CD4-positive, alpha-beta T cell (primary cell): ENCODE results near the gene HIPK3. TPM values are rescaled to one million over a fixed set of nuclear protein-coding genes. Genes with fewer than 3 reads are reported as not detected.

Experiments
- ATAC-seq: fragments of 200-7000 bp; cut with Tn5 transposase; one replicate; pipeline ENCODE4 v1.10.0; 2022; ENCODE audit warnings: mild to moderate bottlenecking; ENCODE audit not compliant: poor library complexity
- CTCF ChIA-PET: fragments of 350-600 bp; sonication (Branson Sonifier 250); formaldehyde crosslinking; loops from one replicate; lab custom pipeline; 2021; ENCODE audit warnings: antibody characterized with exemption, inconsistent platforms; lab: Charles Lee
- POLR2A ChIA-PET: fragments of 350-600 bp; sonication (Branson Sonifier 250); formaldehyde crosslinking; loops from one replicate; lab custom pipeline; 2021; ENCODE audit warnings: antibody characterized with exemption, inconsistent platforms; lab: Charles Lee
- DNase-seq, 14 experiments: peaks; one replicate each; pipeline ENCODE4 v3.0.0-alpha.2; 2013 to 2020; ENCODE audit warnings: mixed read lengths in 2 of 14
- H3K27ac ChIP-seq, 2 donors: one replicate each; pipeline versions ENCODE4 v1.5.1 to v1.7.0; 2013; ENCODE audit warnings: low read length in 2 of 2, low read depth in 1 of 2, mild to moderate bottlenecking in 1 of 2
- H3K27me3 ChIP-seq, 2 experiments: 1 replicate in 1 of 2; 2 replicates in 1 of 2; pipeline versions ENCODE4 v1.6.1 to v1.7.0; 2013; ENCODE audit warnings: low read length in 2 of 2, control low read depth in 1 of 2, mild to moderate bottlenecking in 1 of 2, moderate library complexity in 1 of 2; ENCODE audit not compliant: insufficient read depth in 2 of 2, control insufficient read depth in 1 of 2
- H3K36me3 ChIP-seq: one replicate; pipeline ENCODE4 v1.6.1; 2013; ENCODE audit warnings: low read length, control low read depth; ENCODE audit not compliant: insufficient read depth
- H3K4me1 ChIP-seq: one replicate; pipeline ENCODE4 v1.6.1; 2013; ENCODE audit warnings: low read length, control low read depth; ENCODE audit not compliant: insufficient read depth
- H3K4me3 ChIP-seq: one replicate; pipeline ENCODE4 v1.5.1; 2013; ENCODE audit warnings: mild to moderate bottlenecking, low read length, moderate library complexity
- H3K9me3 ChIP-seq, 2 experiments: 1 replicate in 1 of 2; 2 replicates in 1 of 2; pipeline versions ENCODE4 v1.6.1 to v1.7.0; 2013; ENCODE audit warnings: low read length in 2 of 2, mild to moderate bottlenecking in 2 of 2, control low read depth in 1 of 2, moderate library complexity in 1 of 2; ENCODE audit not compliant: control insufficient read depth in 1 of 2, insufficient read depth in 1 of 2
- H3K27ac Mint-ChIP-seq: one replicate; pipeline ENCODE4 v1.8.0; 2020; ENCODE audit warnings: mixed read lengths
- H3K27me3 Mint-ChIP-seq: one replicate; pipeline ENCODE4 v1.8.0; 2021; ENCODE audit warnings: mixed read lengths
- H3K36me3 Mint-ChIP-seq: one replicate; pipeline ENCODE4 v1.8.0; 2021; ENCODE audit warnings: low read depth, mixed read lengths
- H3K4me1 Mint-ChIP-seq: one replicate; pipeline ENCODE4 v1.8.0; 2021; ENCODE audit warnings: low read depth, mixed read lengths
- H3K4me3 Mint-ChIP-seq: one replicate; pipeline ENCODE4 v1.8.0; 2020; ENCODE audit warnings: mild to moderate bottlenecking, mixed read lengths
- H3K9me3 Mint-ChIP-seq: one replicate; pipeline ENCODE4 v1.8.0; 2020; ENCODE audit warnings: mixed read lengths
- intact Hi-C, 2 experiments: fragments of 100-400 bp; cut with DNase I in 1 of 2; cut with micrococcal nuclease in 1 of 2; formaldehyde crosslinking; loops; one replicate each; pipeline versions ENCODE4 v1.15.1 to v1.9.0; 2023 to 2025; cut with DNase I, micrococcal nuclease
- total RNA-seq, 174 experiments: library from RNA in 2 of 174; stranded (reverse) in 2 of 174; gene quantifications; one replicate each; pipeline ENCODE4 v1.2.3 and lab custom pipeline; 2021 to 2026
- TF ChIP-seq, protein P1 (sequence below): fragments of 200-600 bp; IDR thresholded peaks from one replicate; pipeline ENCODE4 v1.8.0; 2022; ENCODE audit warnings: antibody characterized with exemption, mild to moderate bottlenecking

Gene HIPK3
- total RNA-seq, 2 experiments from 2014 or later, result 38.1 to 38.9 TPM

DNA sequence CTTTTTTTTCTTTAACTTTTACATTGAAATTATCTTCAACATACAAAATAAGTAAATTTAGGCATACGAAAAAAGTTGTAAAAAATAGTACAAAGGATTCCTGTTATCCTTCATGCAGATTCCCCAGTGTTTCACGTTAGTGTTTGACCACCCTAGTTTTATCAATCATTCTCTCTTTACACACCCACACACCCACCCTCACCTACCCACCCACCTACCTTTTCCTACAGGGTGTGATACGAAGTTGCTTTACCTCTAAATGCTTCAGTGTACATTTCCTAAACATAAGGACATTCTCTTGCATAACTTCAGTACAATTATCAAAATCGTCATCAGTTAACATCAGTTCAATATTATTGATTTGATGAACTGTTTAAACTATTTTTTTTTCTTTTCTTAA is 37.0 kb downstream of the HIPK3 start:
- H3K36me3 Mint-ChIP-seq, result peaks cover 53% of the 10 kb centered on the region
- peaks cover 52% of the 10 kb centered on the region for H3K4me1 Mint-ChIP-seq
- H3K9me3 ChIP-seq, result no peaks in the 10 kb centered on the region
- no peak overlapping the region for H3K27ac Mint-ChIP-seq
- CTCF ChIA-PET, result interaction anchor here (0.7 kb wide), 1 partner anchor 13 kb away, joined by 5 read pairs; no protein-coding TSS in a partner anchor
- H3K4me1 ChIP-seq, result no peaks in the 10 kb centered on the region
- no peak overlapping the region for H3K4me3 ChIP-seq
- H3K27ac ChIP-seq, result no peak overlapping the region
- intact Hi-C loops, result no loop called here
- no peak overlapping the region for H3K4me3 Mint-ChIP-seq
- H3K27me3 Mint-ChIP-seq, result no peaks in the 10 kb centered on the region
- no peaks in the 10 kb centered on the region for H3K9me3 Mint-ChIP-seq
- peaks cover 4% of the 10 kb centered on the region for H3K36me3 ChIP-seq
- DNase-seq (no peak), ATAC-seq (no peak)
- POLR2A ChIA-PET, result no interaction called here
- TF ChIP-seq, protein P1, sequence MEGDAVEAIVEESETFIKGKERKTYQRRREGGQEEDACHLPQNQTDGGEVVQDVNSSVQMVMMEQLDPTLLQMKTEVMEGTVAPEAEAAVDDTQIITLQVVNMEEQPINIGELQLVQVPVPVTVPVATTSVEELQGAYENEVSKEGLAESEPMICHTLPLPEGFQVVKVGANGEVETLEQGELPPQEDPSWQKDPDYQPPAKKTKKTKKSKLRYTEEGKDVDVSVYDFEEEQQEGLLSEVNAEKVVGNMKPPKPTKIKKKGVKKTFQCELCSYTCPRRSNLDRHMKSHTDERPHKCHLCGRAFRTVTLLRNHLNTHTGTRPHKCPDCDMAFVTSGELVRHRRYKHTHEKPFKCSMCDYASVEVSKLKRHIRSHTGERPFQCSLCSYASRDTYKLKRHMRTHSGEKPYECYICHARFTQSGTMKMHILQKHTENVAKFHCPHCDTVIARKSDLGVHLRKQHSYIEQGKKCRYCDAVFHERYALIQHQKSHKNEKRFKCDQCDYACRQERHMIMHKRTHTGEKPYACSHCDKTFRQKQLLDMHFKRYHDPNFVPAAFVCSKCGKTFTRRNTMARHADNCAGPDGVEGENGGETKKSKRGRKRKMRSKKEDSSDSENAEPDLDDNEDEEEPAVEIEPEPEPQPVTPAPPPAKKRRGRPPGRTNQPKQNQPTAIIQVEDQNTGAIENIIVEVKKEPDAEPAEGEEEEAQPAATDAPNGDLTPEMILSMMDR, result no peak
- no peaks in the 10 kb centered on the region for H3K27me3 ChIP-seq

DNA sequence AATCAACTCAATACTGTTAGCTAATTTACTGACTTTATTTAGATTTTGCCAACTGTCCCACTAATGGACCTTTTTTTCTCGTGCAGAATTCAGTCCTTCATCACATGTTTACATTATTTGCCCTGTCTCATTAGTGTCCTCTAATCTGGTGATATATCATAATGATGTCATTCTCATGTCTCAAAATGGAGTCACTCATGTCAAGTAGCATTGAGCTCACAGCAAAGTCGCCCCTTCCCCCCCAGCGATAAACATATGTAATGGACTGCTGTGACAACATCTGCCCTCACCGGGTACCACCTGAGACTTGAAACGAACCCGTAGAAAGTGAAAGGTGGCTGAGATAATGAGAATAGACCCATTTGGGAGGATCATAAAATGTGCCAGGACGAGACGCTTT is 37.6 kb downstream of the HIPK3 start:
- intact Hi-C loops, result no loop called here
- Histone ChIP-seq H3K27me3 (no peaks in the 10 kb centered on the region), H3K4me1 (no peaks in the 10 kb centered on the region), H3K36me3 (peaks cover 4% of the 10 kb centered on the region), H3K9me3 (no peaks in the 10 kb centered on the region), H3K4me3 (no peak overlapping the region), H3K27ac (no peak overlapping the region)
- H3K27ac Mint-ChIP-seq, result no peak overlapping the region
- TF ChIP-seq, protein P1, result no peak
- POLR2A ChIA-PET, result no interaction called here
- CTCF ChIA-PET, result interaction anchor here (0.7 kb wide), 1 partner anchor 14 kb away, joined by 5 read pairs; no protein-coding TSS in a partner anchor
- no peak for ATAC-seq
- peaks cover 56% of the 10 kb centered on the region for H3K36me3 Mint-ChIP-seq
- H3K4me3 Mint-ChIP-seq, result no peak overlapping the region
- DNase-seq, result no peak
- H3K27me3 Mint-ChIP-seq, result no peaks in the 10 kb centered on the region
- peaks cover 48% of the 10 kb centered on the region for H3K4me1 Mint-ChIP-seq
- H3K9me3 Mint-ChIP-seq, result no peaks in the 10 kb centered on the region

DNA sequence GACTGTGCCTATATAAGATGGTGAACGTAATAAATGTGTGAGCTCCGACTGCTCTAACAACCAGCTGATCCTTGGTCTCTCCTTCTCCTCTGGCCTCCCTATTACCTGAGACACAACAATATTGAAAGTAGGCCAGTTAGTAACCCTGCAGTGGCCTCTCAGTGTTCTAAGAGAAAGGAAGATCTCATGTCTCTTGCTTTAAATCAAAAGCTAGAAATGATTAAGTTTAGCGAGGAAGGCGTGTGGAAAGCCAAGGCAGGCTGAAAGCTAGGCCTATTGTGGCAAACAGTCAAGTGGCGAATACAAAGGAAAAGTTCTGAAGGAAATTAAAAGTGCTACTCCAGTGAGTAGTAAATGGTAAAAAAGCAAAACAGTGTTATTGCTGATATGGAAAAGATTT is 39.5 kb downstream of the HIPK3 start:
- Mint-ChIP-seq H3K27me3 (no peaks in the 10 kb centered on the region), H3K4me1 (peaks cover 54% of the 10 kb centered on the region), H3K36me3 (peaks cover 64% of the 10 kb centered on the region), H3K27ac (no peak overlapping the region), H3K9me3 (no peaks in the 10 kb centered on the region), H3K4me3 (no peak overlapping the region)
- Histone ChIP-seq H3K27ac (no peak overlapping the region), H3K9me3 (no peaks in the 10 kb centered on the region), H3K4me1 (peaks cover 2% of the 10 kb centered on the region), H3K36me3 (peaks cover 4% of the 10 kb centered on the region), H3K27me3 (no peaks in the 10 kb centered on the region), H3K4me3 (no peak overlapping the region)
- intact Hi-C loops, result no loop called here
- ChIA-PET POLR2A (no interaction called here), CTCF (no interaction called here)
- ATAC-seq, result no peak
- TF ChIP-seq, protein P1, result no peak
- no peak for DNase-seq
